PFSK-1 (cell line): ENCODE measurements around the gene KCNJ16.

Experiments used
- POLR2AphosphoS5 ChIP-seq: IDR thresholded peaks from 2 replicates; pipeline ENCODE4 v1.6.1; 2012; ENCODE audit warnings: low read depth, mild to moderate bottlenecking, control low read depth, low read length, moderate library complexity
- REST ChIP-seq, 2 experiments: IDR thresholded peaks; 2 replicates each; pipeline versions ENCODE4 v1.6.1 to v1.8.0; 2011 to 2012; ENCODE audit warnings: low read depth in 2 of 2, low read length in 2 of 2, control low read depth in 1 of 2, inconsistent platforms in 1 of 2, mild to moderate bottlenecking in 1 of 2, moderate library complexity in 1 of 2; ENCODE audit not compliant: insufficient read depth in 1 of 2

- no peak for TF ChIP-seq POLR2AphosphoS5
- TF ChIP-seq REST (IDR thresholded peaks at IDR 0.05; ENCODE audit: insufficient read depth in 1 of 2, low read depth in 2 of 2, low read length in 2 of 2), result no peak
Observed at GRCh38 chr17:70086516-70086915, 11.5 kb downstream of the KCNJ16 start.
